Endothelial cell of umbilical vein (primary cell): ENCODE results near the gene FHIT. TPM values are rescaled to one million over a fixed set of nuclear protein-coding genes. Genes with fewer than 3 reads are reported as not detected.

Experiments
- BruUV-seq: library from RNA; stranded (reverse); fragments of 400-500 nt; replicated peaks from 2 replicates; lab custom pipeline; 2021; lab: Mats Ljungman, UMichigan
- CTCF ChIA-PET: fragments of 300-600, 350-600 bp; sonication (Branson Sonifier 250); formaldehyde crosslinking; loops from one replicate; lab custom pipeline; 2021; ENCODE audit warnings: antibody characterized with exemption, inconsistent platforms; lab: Charles Lee
- POLR2A ChIA-PET: fragments of 300-600, 350-600 bp; sonication (Branson Sonifier 250); formaldehyde crosslinking; loops from one replicate; lab custom pipeline; 2021; ENCODE audit warnings: antibody characterized with exemption, inconsistent platforms; lab: Charles Lee
- DNase-seq: peaks from one replicate; pipeline ENCODE4 v3.0.0-alpha.2; 2011; ENCODE audit warnings: low read depth, low spot score
- FAIRE-seq: peaks from 2 replicates; lab custom pipeline; 2011; peaks lifted over from hg19 to GRCh38; lab: Jason Lieb, UNC
- H2AFZ ChIP-seq: 2 replicates; pipeline ENCODE4 v1.6.0; 2012; ENCODE audit warnings: low read depth, low read length, control low read depth, inconsistent platforms
- H3K27ac ChIP-seq: 2 replicates; pipeline ENCODE4 v1.5.1; 2011; ENCODE audit warnings: low read depth, mild to moderate bottlenecking, control low read depth, low read length, moderate library complexity; ENCODE audit not compliant: insufficient read depth
- H3K27me3 ChIP-seq, 2 experiments: 2 replicates each; pipeline versions ENCODE4 v1.6.0 to v1.6.1; 2011; ENCODE audit warnings: low read length in 2 of 2, mixed read lengths in 1 of 2; ENCODE audit not compliant: control insufficient read depth in 2 of 2, insufficient read depth in 2 of 2
- H3K36me3 ChIP-seq, 2 experiments: 2 replicates in 1 of 2; 3 replicates in 1 of 2; pipeline ENCODE4 v1.5.1; 2011; ENCODE audit warnings: low read length in 2 of 2, mild to moderate bottlenecking in 1 of 2, moderate library complexity in 1 of 2; ENCODE audit not compliant: control insufficient read depth in 2 of 2, insufficient read depth in 2 of 2; ENCODE audit errors: extremely low read depth in 1 of 2
- H3K4me1 ChIP-seq: 3 replicates; pipeline ENCODE4 v1.5.1; 2011; ENCODE audit warnings: mild to moderate bottlenecking, low read length; ENCODE audit not compliant: control insufficient read depth, insufficient read depth; ENCODE audit errors: extremely low read depth
- H3K4me2 ChIP-seq: 2 replicates; pipeline ENCODE4 v1.6.1; 2011; ENCODE audit warnings: low read length, control low read depth, mixed read lengths; ENCODE audit not compliant: insufficient read depth
- H3K4me3 ChIP-seq, 3 experiments: fragments of 200-600 bp in 1 of 3; sonication (generic), shearing (Covaris generic) in 1 of 3; replicated peaks in 1 of 3; 2 replicates each; pipeline ENCODE4 v1.5.1; 2011 to 2016; ENCODE audit warnings: control low read depth in 3 of 3, low read length in 3 of 3, mild to moderate bottlenecking in 2 of 3, inconsistent platforms in 1 of 3, low read depth in 1 of 3, moderate library complexity in 1 of 3; ENCODE audit not compliant: insufficient read depth in 1 of 3
- H3K79me2 ChIP-seq: 2 replicates; pipeline ENCODE4 v1.6.0; 2012; ENCODE audit warnings: low read length, inconsistent platforms; ENCODE audit not compliant: control insufficient read depth, insufficient read depth
- H3K9ac ChIP-seq: replicated peaks from 2 replicates; pipeline ENCODE3; 2011; ENCODE audit warnings: low read length, control low read depth; ENCODE audit not compliant: insufficient read depth; ENCODE audit errors: extremely low read depth
- H3K9me1 ChIP-seq: replicated peaks from 3 replicates; pipeline ENCODE4 v1.6.0; 2011; ENCODE audit warnings: mild to moderate bottlenecking, low read length; ENCODE audit not compliant: control insufficient read depth, insufficient read depth; ENCODE audit errors: extremely low read depth
- H3K9me3 ChIP-seq: replicated peaks from 2 replicates; pipeline ENCODE4 v1.5.1; 2012; ENCODE audit warnings: low read length, inconsistent platforms; ENCODE audit not compliant: control insufficient read depth, insufficient read depth
- H4K20me1 ChIP-seq: replicated peaks from 2 replicates; pipeline ENCODE3; 2011; ENCODE audit warnings: mild to moderate bottlenecking, low read length; ENCODE audit not compliant: control insufficient read depth, insufficient read depth; ENCODE audit errors: extremely low read depth
- EZH2 ChIP-seq: IDR thresholded peaks from 2 replicates; pipeline ENCODE4 v1.6.1; 2012; ENCODE audit warnings: borderline replicate concordance, low read depth, mild to moderate bottlenecking, moderate library complexity, low read length, inconsistent platforms; ENCODE audit not compliant: severe bottlenecking
- MYC ChIP-seq: IDR thresholded peaks from one replicate; pipeline ENCODE4 v1.6.1; 2011; ENCODE audit warnings: mild to moderate bottlenecking, low read depth, low read length
- POLR2A ChIP-seq: IDR thresholded peaks from 2 replicates; pipeline ENCODE4 v1.6.1; 2012; ENCODE audit warnings: low read depth, mild to moderate bottlenecking, control low read depth, low read length
- POLR2AphosphoS5 ChIP-seq: IDR thresholded peaks from 2 replicates; pipeline ENCODE4 v1.6.1; 2012; ENCODE audit warnings: low read depth, mild to moderate bottlenecking, control low read depth, low read length, moderate library complexity; ENCODE audit not compliant: insufficient read depth
- dilution Hi-C: fragments of 300-500 bp; cut with MboI; formaldehyde crosslinking; loops from one replicate; pipeline ENCODE4 v1.15.0; 2019; ENCODE audit warnings: low sequenced_read_pairs; ENCODE audit not compliant: extremely low pct_ligation_motif_present
- intact Hi-C: fragments of 100-400 bp; cut with micrococcal nuclease; formaldehyde crosslinking; loops from one replicate; pipeline ENCODE4 v1.10.0; 2022
- polyA plus RNA-seq, 4 experiments: library from polyadenylated mRNA; depleted of rRNA in 3 of 4; stranded (reverse) in 3 of 4; unstranded in 1 of 4; fragments of >200 nt; gene quantifications; 2 replicates each; pipeline versions ENCODE4 v1.2.1 to v1.2.3, GENCODE V29; 2011 to 2012; ENCODE audit warnings: missing spikeins in 1 of 4
- total RNA-seq: library from RNA; stranded (reverse); gene quantifications from 2 replicates; pipeline ENCODE4 v1.2.3, GENCODE V29; 2021
- TF ChIP-seq, protein P1 (sequence below): IDR thresholded peaks from 2 replicates; pipeline ENCODE4 v1.6.1; 2011; ENCODE audit not compliant: insufficient read depth, insufficient read length
- TF ChIP-seq, protein P2 (sequence below), 2 donors: IDR thresholded peaks; 1 replicate in 1 of 2; 2 replicates in 1 of 2; pipeline ENCODE4 v1.5.1; 2011; ENCODE audit warnings: low read length in 2 of 2, mild to moderate bottlenecking in 2 of 2, moderate library complexity in 2 of 2, control low read depth in 1 of 2, inconsistent platforms in 1 of 2, low read depth in 1 of 2; ENCODE audit not compliant: insufficient read depth in 1 of 2; ENCODE audit errors: extremely low read depth in 1 of 2

Gene FHIT
- total and polyA plus RNA-seq, 2 donors (not counting 3 experiments of a cell fraction or from before 2014, with no cell fraction given), result 0.47 to 2.2 TPM

DNA sequence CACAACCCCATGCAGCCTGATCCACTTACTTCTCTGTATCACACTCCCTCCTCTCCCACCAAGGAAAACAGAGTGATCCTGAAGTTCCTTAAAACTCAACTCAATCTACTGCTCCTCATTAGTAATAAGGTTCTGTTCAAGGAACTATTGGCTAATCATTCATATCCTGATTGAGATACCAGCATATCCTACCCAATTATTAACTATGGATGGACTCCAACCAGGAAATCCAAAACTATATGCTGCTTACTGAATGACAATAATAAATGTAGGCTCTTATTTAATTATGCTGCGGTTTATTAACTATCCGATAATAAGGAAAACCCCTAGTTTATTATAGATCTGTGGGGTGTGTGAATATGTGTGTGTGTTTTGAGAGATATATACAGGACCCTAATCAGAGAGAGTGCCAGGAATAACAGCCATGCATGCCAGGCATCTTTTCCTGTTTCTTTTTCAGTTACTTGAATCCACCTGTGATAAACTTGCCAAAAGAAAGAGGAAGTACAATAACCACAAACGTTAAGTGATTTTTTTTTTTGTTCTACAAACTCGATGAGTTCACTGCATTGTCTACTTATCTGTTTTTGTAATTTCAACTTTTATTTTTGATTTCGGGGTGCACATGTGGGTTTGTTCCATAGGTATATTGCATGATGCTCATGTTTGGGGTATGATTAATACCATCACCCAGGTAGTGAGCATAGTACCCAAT, 1169.7 kb downstream of the FHIT start:
- Histone ChIP-seq H3K9ac (no peak overlapping the region), H3K9me3 (no peaks in the 10 kb centered on the region), H3K4me1 (no peaks in the 10 kb centered on the region), H3K36me3 (no peaks in the 10 kb centered on the region), H4K20me1 (no peaks in the 10 kb centered on the region), H3K9me1 (no peaks in the 10 kb centered on the region), H3K4me3 (no peak overlapping the region), H3K27ac (no peak overlapping the region), H3K79me2 (no peaks in the 10 kb centered on the region), H3K4me2 (no peak overlapping the region), H3K27me3 (no peaks in the 10 kb centered on the region), H2AFZ (no peak overlapping the region)
- intact Hi-C loops, result no loop called here
- no peak for FAIRE-seq
- no TSS peak for BruUV-seq
- ChIA-PET POLR2A (no interaction called here), CTCF (no interaction called here)
- TF ChIP-seq, protein P1, sequence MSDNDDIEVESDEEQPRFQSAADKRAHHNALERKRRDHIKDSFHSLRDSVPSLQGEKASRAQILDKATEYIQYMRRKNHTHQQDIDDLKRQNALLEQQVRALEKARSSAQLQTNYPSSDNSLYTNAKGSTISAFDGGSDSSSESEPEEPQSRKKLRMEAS, result no peak
- no peak for TF ChIP-seq POLR2AphosphoS5
- TF ChIP-seq MYC, result no peak
- no peak for TF ChIP-seq POLR2A
- TF ChIP-seq EZH2, result no peak
- DNase-seq, result no peak
- dilution Hi-C loops, result no loop called here

DNA sequence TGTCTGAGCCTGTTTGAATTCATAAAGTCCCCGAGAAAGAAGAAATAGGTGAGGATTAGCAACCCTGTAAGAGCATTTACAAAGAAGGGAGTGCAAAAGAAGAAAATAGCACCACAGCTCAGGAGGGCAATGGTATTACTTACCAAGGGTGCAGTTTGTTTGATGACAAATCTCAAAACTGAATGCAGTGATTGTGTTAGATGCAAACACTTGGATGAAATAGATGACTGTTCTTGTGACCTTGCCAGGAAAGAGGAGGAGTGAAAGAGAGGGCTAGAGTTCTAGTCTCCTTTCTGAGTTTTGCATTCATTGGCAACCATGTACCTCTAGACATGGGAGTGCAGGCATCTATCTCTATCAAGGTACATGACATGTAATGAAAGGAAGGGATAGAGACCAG, 1170.6 kb downstream of the FHIT start:
- Histone ChIP-seq H3K4me2 (no peak overlapping the region), H3K9me1 (no peaks in the 10 kb centered on the region), H3K79me2 (no peaks in the 10 kb centered on the region), H3K4me3 (no peak overlapping the region), H3K9ac (no peak overlapping the region), H3K4me1 (no peaks in the 10 kb centered on the region), H2AFZ (no peak overlapping the region), H3K27ac (no peak overlapping the region), H3K9me3 (no peaks in the 10 kb centered on the region), H3K27me3 (no peaks in the 10 kb centered on the region), H4K20me1 (no peaks in the 10 kb centered on the region), H3K36me3 (no peaks in the 10 kb centered on the region)
- DNase-seq (no peak), FAIRE-seq (no peak)
- POLR2A ChIA-PET, result no interaction called here
- TF ChIP-seq, protein P2, sequence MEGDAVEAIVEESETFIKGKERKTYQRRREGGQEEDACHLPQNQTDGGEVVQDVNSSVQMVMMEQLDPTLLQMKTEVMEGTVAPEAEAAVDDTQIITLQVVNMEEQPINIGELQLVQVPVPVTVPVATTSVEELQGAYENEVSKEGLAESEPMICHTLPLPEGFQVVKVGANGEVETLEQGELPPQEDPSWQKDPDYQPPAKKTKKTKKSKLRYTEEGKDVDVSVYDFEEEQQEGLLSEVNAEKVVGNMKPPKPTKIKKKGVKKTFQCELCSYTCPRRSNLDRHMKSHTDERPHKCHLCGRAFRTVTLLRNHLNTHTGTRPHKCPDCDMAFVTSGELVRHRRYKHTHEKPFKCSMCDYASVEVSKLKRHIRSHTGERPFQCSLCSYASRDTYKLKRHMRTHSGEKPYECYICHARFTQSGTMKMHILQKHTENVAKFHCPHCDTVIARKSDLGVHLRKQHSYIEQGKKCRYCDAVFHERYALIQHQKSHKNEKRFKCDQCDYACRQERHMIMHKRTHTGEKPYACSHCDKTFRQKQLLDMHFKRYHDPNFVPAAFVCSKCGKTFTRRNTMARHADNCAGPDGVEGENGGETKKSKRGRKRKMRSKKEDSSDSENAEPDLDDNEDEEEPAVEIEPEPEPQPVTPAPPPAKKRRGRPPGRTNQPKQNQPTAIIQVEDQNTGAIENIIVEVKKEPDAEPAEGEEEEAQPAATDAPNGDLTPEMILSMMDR (IDR thresholded peaks at IDR 0.05; ENCODE audit: extremely low read depth in 1 of 2, insufficient read depth in 1 of 2, low read depth in 1 of 2, low read length in 2 of 2), result no peak
- no peak for TF ChIP-seq EZH2
- no peak for TF ChIP-seq POLR2AphosphoS5
- BruUV-seq, result no TSS peak
- intact Hi-C loops, result no loop called here
- CTCF ChIA-PET, result no interaction called here
- dilution Hi-C loops, result no loop called here
